Measurements from ENCODE around the gene PLCH1. TPM values are rescaled to one million over a fixed set of nuclear protein-coding genes. Genes with fewer than 3 reads are reported as not detected.

Gene PLCH1
- total RNA-seq, 6 experiments from 2014 or later = 0.07 to 0.25 (median 0.17) TPM

GRCh38 chr3:155596615-155597014 is 148.3 kb downstream of the PLCH1 start:
- DNase-seq (no peak), ATAC-seq (no peak)
- no peaks in the 10 kb centered on the region for H3K36me3 ChIP-seq
- TF ChIP-seq, protein P1, sequence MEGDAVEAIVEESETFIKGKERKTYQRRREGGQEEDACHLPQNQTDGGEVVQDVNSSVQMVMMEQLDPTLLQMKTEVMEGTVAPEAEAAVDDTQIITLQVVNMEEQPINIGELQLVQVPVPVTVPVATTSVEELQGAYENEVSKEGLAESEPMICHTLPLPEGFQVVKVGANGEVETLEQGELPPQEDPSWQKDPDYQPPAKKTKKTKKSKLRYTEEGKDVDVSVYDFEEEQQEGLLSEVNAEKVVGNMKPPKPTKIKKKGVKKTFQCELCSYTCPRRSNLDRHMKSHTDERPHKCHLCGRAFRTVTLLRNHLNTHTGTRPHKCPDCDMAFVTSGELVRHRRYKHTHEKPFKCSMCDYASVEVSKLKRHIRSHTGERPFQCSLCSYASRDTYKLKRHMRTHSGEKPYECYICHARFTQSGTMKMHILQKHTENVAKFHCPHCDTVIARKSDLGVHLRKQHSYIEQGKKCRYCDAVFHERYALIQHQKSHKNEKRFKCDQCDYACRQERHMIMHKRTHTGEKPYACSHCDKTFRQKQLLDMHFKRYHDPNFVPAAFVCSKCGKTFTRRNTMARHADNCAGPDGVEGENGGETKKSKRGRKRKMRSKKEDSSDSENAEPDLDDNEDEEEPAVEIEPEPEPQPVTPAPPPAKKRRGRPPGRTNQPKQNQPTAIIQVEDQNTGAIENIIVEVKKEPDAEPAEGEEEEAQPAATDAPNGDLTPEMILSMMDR (IDR thresholded peaks at IDR 0.05) = no peak
- no peak for TF ChIP-seq POLR2A (IDR thresholded peaks at IDR 0.05)
- no peaks in the 10 kb centered on the region for H3K9me3 ChIP-seq
- H3K4me1 ChIP-seq = no peaks in the 10 kb centered on the region
- H3K4me3 ChIP-seq = no peak overlapping the region
- H3K27me3 ChIP-seq = no peaks in the 10 kb centered on the region
- no peak overlapping the region for H3K27ac ChIP-seq
- intact Hi-C loops (cut with DNase I) = no loop called here

DNA sequence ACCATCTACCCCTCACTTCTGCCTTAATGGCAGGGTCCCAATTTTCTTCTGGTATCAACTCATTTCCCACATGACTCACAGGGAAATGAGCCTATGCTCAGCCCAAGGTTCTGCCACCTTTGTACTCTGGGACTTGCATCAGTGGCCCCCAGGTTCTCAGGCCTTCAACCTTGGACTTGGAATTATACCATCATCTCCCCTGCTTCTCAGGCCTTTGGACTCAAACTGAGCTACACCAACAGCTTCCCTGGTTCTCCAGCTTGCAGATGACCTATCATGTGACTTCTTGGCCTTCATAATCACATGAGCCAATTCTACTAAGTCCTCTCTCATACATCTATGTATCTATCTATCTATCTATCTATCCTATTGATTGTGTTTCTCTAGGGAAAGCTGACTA is 149.5 kb downstream of the PLCH1 start:
- H3K4me1 ChIP-seq = no peaks in the 10 kb centered on the region
- H3K4me3 ChIP-seq = no peak overlapping the region
- no peaks in the 10 kb centered on the region for H3K27me3 ChIP-seq
- no peaks in the 10 kb centered on the region for H3K9me3 ChIP-seq
- no peak for TF ChIP-seq POLR2A (IDR thresholded peaks at IDR 0.05)
- TF ChIP-seq, protein P1 (IDR thresholded peaks at IDR 0.05) = no peak
- no peak for DNase-seq
- intact Hi-C loops (cut with DNase I) = no loop called here
- no peak overlapping the region for H3K27ac ChIP-seq
- peak in 3 of 4 donors; percentile 50 to 93 (median 69) for ATAC-seq
- no peaks in the 10 kb centered on the region for H3K36me3 ChIP-seq

- no peaks in the 10 kb centered on the region for H3K36me3 ChIP-seq
- no peaks in the 10 kb centered on the region for H3K27me3 ChIP-seq
- intact Hi-C loops (cut with DNase I) = no loop called here
- H3K4me1 ChIP-seq = no peaks in the 10 kb centered on the region
- H3K4me3 ChIP-seq = no peak overlapping the region
- no peaks in the 10 kb centered on the region for H3K9me3 ChIP-seq
- ATAC-seq = no peak
- WGBS (ENCODE audit: insufficient coverage, low coverage, low lambda C conversion rate, missing lambda C conversion rate) = 68% methylated on average over 4 of the region's 4 CpGs
- TF ChIP-seq, protein P1 (IDR thresholded peaks at IDR 0.05) = no peak
- no peak for TF ChIP-seq POLR2A (IDR thresholded peaks at IDR 0.05)
- H3K27ac ChIP-seq = no peak overlapping the region
- DNase-seq = no peak
These were observed 150.2 kb downstream of the PLCH1 start for GRCh38 chr3:155594526-155595187.

- Histone ChIP-seq H3K9me3 (no peaks in the 10 kb centered on the region), H3K4me3 (no peak overlapping the region), H3K36me3 (no peaks in the 10 kb centered on the region), H3K27me3 (no peaks in the 10 kb centered on the region), H3K4me1 (no peaks in the 10 kb centered on the region), H3K27ac (no peak overlapping the region)
- DNase-seq (no peak), ATAC-seq (no peak)
- intact Hi-C loops (cut with DNase I) = no loop called here
- 71% methylated on average over 2 of the region's 2 CpGs for WGBS (ENCODE audit: insufficient coverage, low coverage, low lambda C conversion rate, missing lambda C conversion rate)
- TF ChIP-seq, protein P1 (IDR thresholded peaks at IDR 0.05) = no peak
- TF ChIP-seq POLR2A (IDR thresholded peaks at IDR 0.05) = no peak
These were observed 157.3 kb downstream of the PLCH1 start for GRCh38 chr3:155587581-155587980.

GRCh38 chr3:155585384-155585783 is 159.5 kb downstream of the PLCH1 start:
- H3K9me3 ChIP-seq = no peaks in the 10 kb centered on the region
- intact Hi-C loops (cut with DNase I) = no loop called here
- no peak overlapping the region for H3K4me3 ChIP-seq
- no peak for DNase-seq
- no peaks in the 10 kb centered on the region for H3K27me3 ChIP-seq
- TF ChIP-seq, protein P1 (IDR thresholded peaks at IDR 0.05) = no peak
- TF ChIP-seq POLR2A (IDR thresholded peaks at IDR 0.05) = no peak
- no peak for ATAC-seq
- WGBS (ENCODE audit: insufficient coverage, low coverage, low lambda C conversion rate, missing lambda C conversion rate) = 87% methylated on average over 2 of the region's 2 CpGs
- H3K36me3 ChIP-seq = no peaks in the 10 kb centered on the region
- H3K4me1 ChIP-seq = no peaks in the 10 kb centered on the region
- H3K27ac ChIP-seq = no peak overlapping the region

Data from right lobe of liver (tissue), 6 donors.